Nephron (organoid): ENCODE results near the gene HCRTR2.

Experiments used
- H3K27ac Mint-ChIP-seq, 3 experiments: 2 replicates each; pipeline ENCODE4 v1.8.0; 2020; ENCODE audit warnings: mixed read lengths in 3 of 3, mild to moderate bottlenecking in 2 of 3, moderate library complexity in 1 of 3
- H3K27me3 Mint-ChIP-seq: 2 replicates; pipeline ENCODE4 v1.8.0; 2021; ENCODE audit warnings: low read depth, mild to moderate bottlenecking, moderate library complexity, mixed read lengths
- H3K36me3 Mint-ChIP-seq: 2 replicates; pipeline ENCODE4 v1.8.0; 2020; ENCODE audit warnings: low read depth, mixed read lengths
- H3K4me1 Mint-ChIP-seq: 2 replicates; pipeline ENCODE4 v1.8.0; 2020; ENCODE audit warnings: mixed read lengths
- H3K4me3 Mint-ChIP-seq, 3 experiments: 2 replicates each; pipeline ENCODE4 v1.8.0; 2020; ENCODE audit warnings: mild to moderate bottlenecking in 3 of 3, mixed read lengths in 3 of 3, moderate library complexity in 2 of 3
- H3K9me3 Mint-ChIP-seq: 2 replicates; pipeline ENCODE4 v1.8.0; 2020; ENCODE audit warnings: mixed read lengths
- TF ChIP-seq, protein P1 (sequence below), 3 experiments: fragments of 200-600 bp; sonication (generic); IDR thresholded peaks; one replicate each; pipeline ENCODE4 v1.5.0; 2021; ENCODE audit warnings: antibody characterized with exemption in 3 of 3; ENCODE audit not compliant: unreplicated experiment in 3 of 3

HCRTR2 gene

DNA sequence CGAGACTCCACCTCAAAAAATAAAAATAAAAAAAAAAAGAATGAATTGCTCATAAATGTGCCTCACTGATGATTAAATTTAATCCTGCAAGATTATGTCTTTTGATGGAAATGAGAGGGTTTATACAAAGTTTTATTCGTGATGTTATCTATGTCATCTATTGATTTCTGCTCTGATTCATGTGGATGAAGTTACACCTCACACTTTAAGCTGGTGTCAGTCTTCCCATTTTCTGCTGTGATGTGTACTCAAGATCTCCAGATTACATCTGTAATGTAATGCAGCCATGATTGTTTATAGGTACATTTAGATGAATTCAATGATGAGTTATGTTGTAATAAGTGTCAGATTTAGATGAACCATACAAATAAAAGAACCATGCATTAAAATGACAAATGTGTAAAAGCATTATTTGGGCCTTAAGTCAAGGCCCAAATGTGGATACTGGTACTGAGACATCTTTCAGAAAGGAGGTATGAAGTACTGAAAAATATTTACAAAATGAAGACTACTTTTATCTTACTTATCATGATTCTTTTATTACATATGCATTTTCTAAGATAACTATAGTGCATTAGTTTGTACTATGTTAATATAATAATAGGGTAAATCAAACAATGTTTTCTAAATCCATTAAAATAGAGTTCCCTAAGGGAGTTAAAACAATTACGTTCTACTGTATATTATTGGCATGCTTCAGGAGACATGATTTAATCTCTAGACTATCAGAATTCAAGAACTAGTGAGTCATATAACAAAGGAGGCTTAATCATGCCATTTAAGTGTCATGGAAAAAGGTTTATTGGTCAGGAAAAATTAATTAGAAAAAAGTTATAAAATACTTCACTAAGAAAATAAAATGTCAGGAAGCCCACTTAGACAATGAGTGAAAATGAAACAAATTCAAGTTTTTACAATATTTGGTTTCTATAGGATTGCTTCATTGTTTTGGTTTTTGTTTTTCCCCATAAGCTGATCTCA lies 34.5 kb downstream of the HCRTR2 start:
- Mint-ChIP-seq H3K27me3 (no peaks in the 10 kb centered on the region), H3K9me3 (no peaks in the 10 kb centered on the region), H3K27ac (no peak overlapping the region), H3K4me1 (no peaks in the 10 kb centered on the region), H3K4me3 (no peak overlapping the region), H3K36me3 (no peaks in the 10 kb centered on the region)
- TF ChIP-seq, protein P1, sequence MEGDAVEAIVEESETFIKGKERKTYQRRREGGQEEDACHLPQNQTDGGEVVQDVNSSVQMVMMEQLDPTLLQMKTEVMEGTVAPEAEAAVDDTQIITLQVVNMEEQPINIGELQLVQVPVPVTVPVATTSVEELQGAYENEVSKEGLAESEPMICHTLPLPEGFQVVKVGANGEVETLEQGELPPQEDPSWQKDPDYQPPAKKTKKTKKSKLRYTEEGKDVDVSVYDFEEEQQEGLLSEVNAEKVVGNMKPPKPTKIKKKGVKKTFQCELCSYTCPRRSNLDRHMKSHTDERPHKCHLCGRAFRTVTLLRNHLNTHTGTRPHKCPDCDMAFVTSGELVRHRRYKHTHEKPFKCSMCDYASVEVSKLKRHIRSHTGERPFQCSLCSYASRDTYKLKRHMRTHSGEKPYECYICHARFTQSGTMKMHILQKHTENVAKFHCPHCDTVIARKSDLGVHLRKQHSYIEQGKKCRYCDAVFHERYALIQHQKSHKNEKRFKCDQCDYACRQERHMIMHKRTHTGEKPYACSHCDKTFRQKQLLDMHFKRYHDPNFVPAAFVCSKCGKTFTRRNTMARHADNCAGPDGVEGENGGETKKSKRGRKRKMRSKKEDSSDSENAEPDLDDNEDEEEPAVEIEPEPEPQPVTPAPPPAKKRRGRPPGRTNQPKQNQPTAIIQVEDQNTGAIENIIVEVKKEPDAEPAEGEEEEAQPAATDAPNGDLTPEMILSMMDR (IDR thresholded peaks at IDR 0.05; ENCODE audit: unreplicated experiment in 3 of 3) = no peak

DNA sequence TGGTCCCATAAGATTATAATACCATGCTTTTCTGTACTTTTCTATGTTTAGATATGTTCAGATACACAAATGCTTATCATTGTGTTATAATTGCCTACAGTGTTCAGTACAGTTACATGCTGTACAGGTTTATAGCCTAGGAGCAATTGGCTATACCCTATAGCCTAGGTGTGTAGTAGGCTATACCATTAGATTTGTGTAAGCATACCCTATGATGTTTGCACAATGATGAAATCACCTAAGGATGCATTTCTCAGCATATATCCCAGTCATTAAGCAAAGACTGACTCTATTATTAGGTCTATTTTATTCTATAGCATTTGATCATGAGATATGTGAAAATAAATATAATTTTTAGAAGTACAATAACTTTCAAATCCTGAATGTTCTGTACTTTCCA lies 36.6 kb downstream of the HCRTR2 start:
- Mint-ChIP-seq H3K27ac (no peak overlapping the region), H3K27me3 (no peaks in the 10 kb centered on the region), H3K4me3 (no peak overlapping the region), H3K9me3 (peaks cover 4% of the 10 kb centered on the region), H3K4me1 (no peaks in the 10 kb centered on the region), H3K36me3 (no peaks in the 10 kb centered on the region)
- TF ChIP-seq, protein P1 (IDR thresholded peaks at IDR 0.05; ENCODE audit: unreplicated experiment in 3 of 3) = no peak

DNA sequence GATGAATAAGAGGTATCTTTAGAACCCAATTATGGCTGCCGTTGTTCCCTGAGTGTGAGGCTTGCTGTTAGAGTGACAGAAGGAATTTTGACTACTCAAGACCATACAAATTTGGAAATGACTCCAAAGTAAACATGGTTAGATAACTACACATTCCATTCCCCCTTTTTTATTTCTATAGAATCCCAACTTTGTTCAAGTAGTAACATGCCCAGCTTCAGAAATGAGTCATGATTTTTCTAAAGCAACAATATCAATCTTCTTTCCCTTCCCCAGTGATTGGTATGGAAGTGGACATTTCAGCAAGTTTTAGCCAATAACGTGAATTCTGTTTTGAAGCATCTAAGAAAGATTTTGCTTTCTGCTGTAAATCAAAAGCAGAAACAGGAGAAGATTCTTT lies 37.8 kb downstream of the HCRTR2 start:
- Mint-ChIP-seq H3K27me3 (no peaks in the 10 kb centered on the region), H3K4me1 (no peaks in the 10 kb centered on the region), H3K36me3 (no peaks in the 10 kb centered on the region), H3K27ac (no peak overlapping the region), H3K9me3 (peaks cover 4% of the 10 kb centered on the region), H3K4me3 (no peak overlapping the region)
- TF ChIP-seq, protein P1 (IDR thresholded peaks at IDR 0.05; ENCODE audit: unreplicated experiment in 3 of 3) = no peak

DNA sequence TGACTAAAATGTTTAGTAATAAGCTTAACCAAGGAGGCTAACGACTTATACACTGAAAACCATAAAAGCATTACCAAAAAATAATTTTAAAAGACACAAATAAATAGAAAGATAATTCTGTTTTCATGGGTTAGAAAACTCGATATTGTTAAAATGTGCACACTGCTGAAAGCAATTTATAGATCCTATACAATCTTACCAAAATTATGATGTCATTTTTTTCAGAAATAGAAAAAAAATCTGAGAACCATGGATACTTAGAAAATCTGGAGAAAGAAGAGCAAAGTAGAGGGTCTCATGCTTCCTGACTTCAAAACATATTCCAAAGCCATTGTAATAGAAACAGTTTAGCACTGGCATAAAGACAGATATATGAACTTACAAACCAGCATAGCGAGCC lies 46.6 kb downstream of the HCRTR2 start:
- no peaks in the 10 kb centered on the region for H3K4me1 Mint-ChIP-seq
- no peaks in the 10 kb centered on the region for H3K9me3 Mint-ChIP-seq
- no peak overlapping the region for H3K4me3 Mint-ChIP-seq
- no peak overlapping the region for H3K27ac Mint-ChIP-seq
- TF ChIP-seq, protein P1 (IDR thresholded peaks at IDR 0.05; ENCODE audit: unreplicated experiment in 3 of 3) = no peak
- H3K27me3 Mint-ChIP-seq = no peaks in the 10 kb centered on the region
- no peaks in the 10 kb centered on the region for H3K36me3 Mint-ChIP-seq

DNA sequence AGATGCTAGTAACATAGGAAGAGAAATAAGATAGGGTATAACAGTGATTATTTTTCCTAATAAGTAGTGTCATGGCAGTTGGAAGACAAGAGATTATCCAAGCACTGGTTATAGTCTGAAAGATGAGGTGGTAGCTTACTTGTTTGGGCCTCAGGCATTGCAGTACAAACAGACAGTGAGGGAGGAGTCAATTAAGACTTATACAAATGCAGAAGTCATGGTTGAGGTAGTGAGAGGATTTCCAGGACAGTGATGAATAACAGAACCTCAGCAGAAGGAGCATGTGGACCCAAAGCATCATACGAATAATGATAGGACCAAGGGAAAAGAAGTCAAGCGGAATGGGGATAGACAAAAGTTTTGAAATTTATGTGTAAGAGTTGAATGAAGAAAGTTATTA lies 53.5 kb downstream of the HCRTR2 start:
- H3K27me3 Mint-ChIP-seq = no peaks in the 10 kb centered on the region
- no peaks in the 10 kb centered on the region for H3K36me3 Mint-ChIP-seq
- no peaks in the 10 kb centered on the region for H3K4me1 Mint-ChIP-seq
- H3K4me3 Mint-ChIP-seq = no peak overlapping the region
- no peak overlapping the region for H3K27ac Mint-ChIP-seq
- no peaks in the 10 kb centered on the region for H3K9me3 Mint-ChIP-seq
- TF ChIP-seq, protein P1 (IDR thresholded peaks at IDR 0.05; ENCODE audit: unreplicated experiment in 3 of 3) = no peak

DNA sequence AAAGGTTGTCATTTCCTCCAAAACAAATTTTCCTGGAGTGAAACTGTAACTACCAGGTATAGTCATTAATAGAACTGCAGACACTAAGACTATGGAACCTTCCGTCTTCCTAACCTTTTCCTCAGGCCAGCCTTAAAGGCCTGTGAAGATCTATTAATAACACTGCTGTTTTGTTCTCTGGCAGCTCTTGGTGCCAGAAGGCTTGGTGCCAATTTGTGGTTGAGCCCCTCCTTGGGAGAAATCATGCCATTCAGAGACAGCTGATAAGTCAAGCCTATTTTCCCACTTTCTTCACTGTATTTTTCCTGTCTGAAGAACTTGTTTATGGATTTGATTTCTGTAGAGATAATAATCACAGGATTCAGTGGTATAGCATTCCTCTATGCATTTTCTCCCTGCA lies 64.8 kb downstream of the HCRTR2 start:
- no peaks in the 10 kb centered on the region for H3K36me3 Mint-ChIP-seq
- peaks cover 10% of the 10 kb centered on the region for H3K4me1 Mint-ChIP-seq
- no peak overlapping the region for H3K27ac Mint-ChIP-seq
- H3K27me3 Mint-ChIP-seq = no peaks in the 10 kb centered on the region
- H3K9me3 Mint-ChIP-seq = no peaks in the 10 kb centered on the region
- H3K4me3 Mint-ChIP-seq = no peak overlapping the region
- TF ChIP-seq, protein P1 (IDR thresholded peaks at IDR 0.05; ENCODE audit: unreplicated experiment in 3 of 3) = no peak
